Stomach (tissue), 4 donors: Measurements from ENCODE around the gene PSEN1.

Experiments used
- CTCF ChIP-seq, 7 experiments: fragments of 450-650 bp in 4 of 7; fragments of 200-600 bp in 3 of 7; sonication (generic) in 3 of 7; IDR thresholded peaks; one replicate each; pipeline ENCODE4 v1.5.1; 2016 to 2019; ENCODE audit warnings: antibody characterized with exemption in 7 of 7, control low read depth in 2 of 7, mild to moderate bottlenecking in 1 of 7
- POLR2AphosphoS5 ChIP-seq, 3 donors: sonication (generic); formaldehyde crosslinking; IDR thresholded peaks; one replicate each; pipeline ENCODE4 v1.6.1; 2016; ENCODE audit warnings: antibody characterized with exemption in 3 of 3

- TF ChIP-seq CTCF (IDR thresholded peaks at IDR 0.05) (no peak), POLR2AphosphoS5 (IDR thresholded peaks at IDR 0.05) (no peak)
These were observed 119.5 kb downstream of the PSEN1 start for GRCh38 chr14:73255693-73256225.
